ENCODE results near the gene EPN1. TPM values are rescaled to one million over a fixed set of nuclear protein-coding genes. Genes with fewer than 3 reads are reported as not detected.
"Not testable (repeated sequence)": the region's sequence is repeated elsewhere in the genome, so short reads cannot be mapped to it uniquely, and the experiment has no call there.

EPN1 gene
- total and polyA plus RNA-seq, 7 donors, result 22.8 to 162 (median 54.3) TPM

DNA sequence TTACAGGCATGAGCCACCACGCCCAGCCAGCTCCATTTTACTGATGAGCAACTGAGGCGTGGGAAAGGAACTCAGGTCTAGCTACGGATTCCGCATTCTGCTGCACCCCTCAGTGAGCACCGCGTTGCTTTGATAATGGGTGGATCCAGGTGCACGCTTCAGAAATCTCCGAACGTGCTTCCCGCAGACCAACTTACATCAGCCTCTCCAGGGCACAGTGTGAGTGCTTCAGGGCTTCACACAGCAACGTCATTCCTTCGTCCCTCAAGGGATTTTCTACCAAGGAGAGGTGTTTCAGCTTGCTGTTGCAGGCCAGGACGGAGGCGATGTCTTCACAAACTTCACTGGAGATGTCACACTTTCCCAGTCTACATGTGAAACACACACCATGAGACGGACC, 41.5 kb downstream of the EPN1 start:
- TF ChIP-seq EP300 (IDR thresholded peaks at IDR 0.05) (no peak), POLR2A (IDR thresholded peaks at IDR 0.05) (no peak), CTCF (IDR thresholded peaks at IDR 0.05) (no peak), POLR2AphosphoS5 (IDR thresholded peaks at IDR 0.05) (no peak)
- intact Hi-C loops (cut with DNase I), result no loop called here
- no peak overlapping the region for H3K27ac ChIP-seq
- H3K9me3 ChIP-seq, result peaks cover 0 to 3% (median under 1%) of the 10 kb centered on the region in 4 donors
- 86 to 90% methylated on average over 15 of the region's 15 CpGs for WGBS, 2 donors
- H3K4me1 ChIP-seq, result no peaks in the 10 kb centered on the region
- no peak overlapping the region for H3K4me3 ChIP-seq
- no peak for DNase-seq
- peaks cover 0 to 52% (median 12%) of the 10 kb centered on the region in 3 donors for H3K27me3 ChIP-seq
- H3K36me3 ChIP-seq, result no peaks in the 10 kb centered on the region

DNA sequence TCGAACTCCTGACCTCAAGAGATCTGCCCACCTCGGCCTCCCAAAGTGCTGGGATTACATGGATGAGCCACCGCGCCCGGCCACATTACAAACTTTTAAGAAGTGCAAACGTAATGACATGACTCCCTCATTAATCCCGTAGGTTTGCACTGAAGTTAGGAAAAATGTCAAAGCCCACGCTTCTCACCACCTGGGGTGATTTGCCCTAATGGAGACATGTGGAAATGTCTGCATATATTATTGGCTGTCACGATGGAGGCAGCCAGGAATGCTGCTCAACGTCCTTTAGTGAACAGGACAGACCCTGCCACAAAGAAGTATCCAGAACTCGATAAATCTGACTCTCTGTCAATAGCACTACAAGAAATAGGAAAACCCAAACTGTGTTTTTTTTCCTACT, 42.2 kb downstream of the EPN1 start:
- H3K4me1 ChIP-seq, result no peaks in the 10 kb centered on the region
- TF ChIP-seq POLR2A (IDR thresholded peaks at IDR 0.05), result no peak
- no peak for TF ChIP-seq EP300 (IDR thresholded peaks at IDR 0.05)
- no peak for TF ChIP-seq POLR2AphosphoS5 (IDR thresholded peaks at IDR 0.05)
- no peak for TF ChIP-seq CTCF (IDR thresholded peaks at IDR 0.05)
- peaks cover 0 to 53% (median 16%) of the 10 kb centered on the region in 3 donors for H3K27me3 ChIP-seq
- no peak overlapping the region for H3K27ac ChIP-seq
- WGBS, 2 donors, result 74 to 84% methylated on average over 11 of the region's 11 CpGs
- H3K4me3 ChIP-seq, result no peak overlapping the region
- peaks cover 0 to 7% (median 1%) of the 10 kb centered on the region in 4 donors for H3K9me3 ChIP-seq
- no peaks in the 10 kb centered on the region for H3K36me3 ChIP-seq
- intact Hi-C loops (cut with DNase I), result no loop called here
- DNase-seq, result no peak

- H3K36me3 ChIP-seq; H3K4me3 ChIP-seq; H3K4me1 ChIP-seq; H3K9me3 ChIP-seq; intact Hi-C loops (cut with DNase I); DNase-seq; H3K27ac ChIP-seq: not testable (repeated sequence)
- WGBS, 2 donors, result 59% methylated on average over 13 of the region's 13 CpGs
- peaks cover 0 to 53% (median 17%) of the 10 kb centered on the region in 3 donors for H3K27me3 ChIP-seq
Measured at GRCh38 chr19:55717879-55718711, 43.1 kb downstream of the EPN1 start.

DNA sequence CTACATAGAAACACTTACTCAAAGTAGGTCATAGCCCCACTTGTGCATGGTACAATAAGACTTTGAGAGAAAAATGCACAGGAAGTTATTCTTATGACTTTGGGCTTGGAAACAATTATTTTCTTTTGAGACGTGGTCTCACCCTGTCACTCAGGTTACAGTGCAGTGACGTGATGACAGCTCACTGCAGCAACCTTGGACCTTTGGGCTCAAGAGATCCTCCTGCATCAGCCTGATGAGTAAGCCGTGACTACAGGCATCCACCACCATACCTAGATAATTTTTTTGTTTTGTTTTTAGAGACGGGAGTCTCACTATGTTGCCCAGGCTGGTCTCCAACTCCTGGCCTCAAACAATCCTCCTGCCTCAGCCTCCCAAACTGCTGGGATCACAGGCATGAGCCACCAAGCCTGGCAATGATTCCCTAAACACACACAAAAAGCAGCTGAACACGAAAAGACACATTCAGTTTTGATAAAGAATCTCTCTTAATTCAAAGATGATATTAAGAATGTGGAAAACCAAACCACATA, 45.3 kb downstream of the EPN1 start:
- no peak for TF ChIP-seq POLR2A (IDR thresholded peaks at IDR 0.05)
- no peak for TF ChIP-seq CTCF (IDR thresholded peaks at IDR 0.05)
- no peak for TF ChIP-seq EP300 (IDR thresholded peaks at IDR 0.05)
- DNase-seq, result no peak
- Histone ChIP-seq H3K9me3 (peaks cover 0 to 7% (median 3%) of the 10 kb centered on the region in 4 donors), H3K4me3 (no peak overlapping the region), H3K27ac (no peak overlapping the region), H3K27me3 (peaks cover 0 to 48% (median 17%) of the 10 kb centered on the region in 3 donors), H3K36me3 (no peaks in the 10 kb centered on the region), H3K4me1 (no peaks in the 10 kb centered on the region)
- 72 to 78% methylated on average over 5 of the region's 5 CpGs for WGBS, 2 donors
- intact Hi-C loops (cut with DNase I), result no loop called here

DNA sequence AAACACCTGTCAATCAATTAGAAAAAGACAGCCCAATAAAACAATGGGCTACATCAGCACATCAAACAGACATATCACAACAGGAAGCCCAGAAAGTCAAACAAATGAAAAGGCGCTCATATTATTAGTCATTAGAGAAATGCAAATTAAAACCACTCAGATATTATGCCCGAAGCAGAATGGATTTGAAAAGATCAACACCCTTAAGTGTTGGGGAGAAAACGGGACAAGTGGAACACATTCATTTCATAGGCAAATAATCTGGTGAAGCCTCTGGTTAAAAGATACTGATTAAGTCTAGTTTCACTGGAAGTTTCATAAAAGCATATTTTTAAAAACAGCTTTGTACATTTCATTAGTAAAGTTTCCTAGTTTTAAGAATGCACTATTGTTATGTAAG, 45.8 kb downstream of the EPN1 start:
- no peak overlapping the region for H3K27ac ChIP-seq
- no peak for DNase-seq
- H3K4me3 ChIP-seq, result no peak overlapping the region
- intact Hi-C loops (cut with DNase I), result no loop called here
- peaks cover 0 to 7% (median 3%) of the 10 kb centered on the region in 4 donors for H3K9me3 ChIP-seq
- TF ChIP-seq CTCF (IDR thresholded peaks at IDR 0.05) (no peak), POLR2AphosphoS5 (IDR thresholded peaks at IDR 0.05) (no peak), EP300 (IDR thresholded peaks at IDR 0.05) (no peak), POLR2A (IDR thresholded peaks at IDR 0.05) (no peak)
- 91 to 94% methylated on average over 3 of the region's 3 CpGs for WGBS, 2 donors
- no peaks in the 10 kb centered on the region for H3K4me1 ChIP-seq
- H3K27me3 ChIP-seq, result peaks cover 0 to 46% (median 17%) of the 10 kb centered on the region in 3 donors
- H3K36me3 ChIP-seq, result no peaks in the 10 kb centered on the region
